ENCODE results near the gene RTN4R.
A peak's percentile ranks its signal among the peaks of the same experiment; 100 is the strongest.

The RTN4R gene

GRCh38 chr22:20212754-20213699 is 55.1 kb downstream of the RTN4R start:
- no peak for DNase-seq

GRCh38 chr22:20211997-20212753 is 55.9 kb downstream of the RTN4R start:
- DNase-seq = no peak

- no peak for DNase-seq
Measured at GRCh38 chr22:20211409-20211996, 56.6 kb downstream of the RTN4R start.

- no peak for DNase-seq
Measured at GRCh38 chr22:20210473-20211059, 57.6 kb downstream of the RTN4R start.

GRCh38 chr22:20209761-20210250 is 58.3 kb downstream of the RTN4R start:
- DNase-seq = no peak

GRCh38 chr22:20208713-20209310 is 59.3 kb downstream of the RTN4R start:
- DNase-seq = no peak

- no peak for DNase-seq
Measured at GRCh38 chr22:20207277-20208025, 60.7 kb downstream of the RTN4R start.

- peak; percentile 32 to 40 for DNase-seq
Measured at GRCh38 chr22:20206709-20207215, 61.4 kb downstream of the RTN4R start.

GRCh38 chr22:20205964-20206708 is 62.0 kb downstream of the RTN4R start:
- DNase-seq = peak; percentile 79 to 80

GRCh38 chr22:20205464-20205963 is 62.6 kb downstream of the RTN4R start:
- no peak for DNase-seq

- no peak for DNase-seq
Measured at GRCh38 chr22:20204806-20205205, 63.3 kb downstream of the RTN4R start.

- DNase-seq = no peak
Measured at GRCh38 chr22:20204311-20204710, 63.8 kb downstream of the RTN4R start.

- no peak for DNase-seq
Measured at GRCh38 chr22:20203552-20204201, 64.4 kb downstream of the RTN4R start.

GRCh38 chr22:20203142-20203551 is 65.0 kb downstream of the RTN4R start:
- no peak for DNase-seq

- no peak for DNase-seq
Measured at GRCh38 chr22:20201837-20202392, 66.2 kb downstream of the RTN4R start.

- no peak for DNase-seq
Measured at GRCh38 chr22:20199906-20200305, 68.2 kb downstream of the RTN4R start.

- DNase-seq = no peak
Measured at GRCh38 chr22:20199413-20199842, 68.7 kb downstream of the RTN4R start.

- DNase-seq = no peak
Measured at GRCh38 chr22:20198557-20199319, 69.4 kb downstream of the RTN4R start.
